ENCODE data around the gene EDAR. TPM values are rescaled to one million over a fixed set of nuclear protein-coding genes. Genes with fewer than 3 reads are reported as not detected.

EDAR gene
- total RNA-seq, 1 donor from 2014 or later: not detected

DNA sequence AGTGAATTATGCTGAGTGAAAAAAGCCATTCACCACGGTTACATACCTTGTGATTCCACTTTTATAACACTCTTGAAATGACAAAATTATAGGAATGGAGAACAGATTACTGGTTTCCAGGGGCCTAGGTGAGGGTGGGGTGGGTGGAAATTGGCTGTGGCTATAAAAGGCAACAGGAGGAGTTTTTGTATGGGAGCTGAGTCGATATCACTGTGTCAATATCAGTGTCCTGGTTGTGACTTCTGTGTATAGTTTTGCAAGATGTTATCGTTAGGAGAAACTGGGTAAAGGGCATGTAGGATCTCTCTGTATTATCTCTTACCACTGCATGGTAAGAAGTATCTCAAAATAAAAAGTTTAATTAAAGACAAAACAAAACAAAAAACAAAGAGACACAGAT, 84.3 kb downstream of the EDAR start:
- Histone ChIP-seq H3K4me2 (ENCODE audit: low read length) (no peak overlapping the region), H3K27me3 (ENCODE audit: insufficient read depth, low read length) (no peaks in the 10 kb centered on the region), H4K20me1 (ENCODE audit: insufficient read depth, low read length) (no peaks in the 10 kb centered on the region), H3K27ac (ENCODE audit: low read depth, low read length) (no peak overlapping the region), H3K4me1 (ENCODE audit: insufficient read depth, low read length) (no peaks in the 10 kb centered on the region), H2AFZ (ENCODE audit: low read depth, low read length) (no peak overlapping the region), H3K36me3 (ENCODE audit: insufficient read depth, low read length) (no peaks in the 10 kb centered on the region), H3K4me3 (ENCODE audit: insufficient read depth, low read depth, low read length) (no peak overlapping the region), H3K9ac (ENCODE audit: low read length) (no peak overlapping the region), H3K9me3 (ENCODE audit: insufficient read depth, low read depth, low read length) (no peaks in the 10 kb centered on the region), H3K79me2 (ENCODE audit: insufficient read depth, low read length) (no peaks in the 10 kb centered on the region)
- H3K27me3 Mint-ChIP-seq (ENCODE audit: low read depth, unreplicated experiment): peaks cover 18% of the 10 kb centered on the region
- H3K4me1 Mint-ChIP-seq (ENCODE audit: low read depth, unreplicated experiment): no peaks in the 10 kb centered on the region
- TF ChIP-seq, protein P1, sequence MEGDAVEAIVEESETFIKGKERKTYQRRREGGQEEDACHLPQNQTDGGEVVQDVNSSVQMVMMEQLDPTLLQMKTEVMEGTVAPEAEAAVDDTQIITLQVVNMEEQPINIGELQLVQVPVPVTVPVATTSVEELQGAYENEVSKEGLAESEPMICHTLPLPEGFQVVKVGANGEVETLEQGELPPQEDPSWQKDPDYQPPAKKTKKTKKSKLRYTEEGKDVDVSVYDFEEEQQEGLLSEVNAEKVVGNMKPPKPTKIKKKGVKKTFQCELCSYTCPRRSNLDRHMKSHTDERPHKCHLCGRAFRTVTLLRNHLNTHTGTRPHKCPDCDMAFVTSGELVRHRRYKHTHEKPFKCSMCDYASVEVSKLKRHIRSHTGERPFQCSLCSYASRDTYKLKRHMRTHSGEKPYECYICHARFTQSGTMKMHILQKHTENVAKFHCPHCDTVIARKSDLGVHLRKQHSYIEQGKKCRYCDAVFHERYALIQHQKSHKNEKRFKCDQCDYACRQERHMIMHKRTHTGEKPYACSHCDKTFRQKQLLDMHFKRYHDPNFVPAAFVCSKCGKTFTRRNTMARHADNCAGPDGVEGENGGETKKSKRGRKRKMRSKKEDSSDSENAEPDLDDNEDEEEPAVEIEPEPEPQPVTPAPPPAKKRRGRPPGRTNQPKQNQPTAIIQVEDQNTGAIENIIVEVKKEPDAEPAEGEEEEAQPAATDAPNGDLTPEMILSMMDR (IDR thresholded peaks at IDR 0.05; ENCODE audit: insufficient read depth, low read depth, low read length): no peak
- TF ChIP-seq EZH2 (IDR thresholded peaks at IDR 0.05; ENCODE audit: insufficient read depth, low read length): no peak
- no peak for DNase-seq (ENCODE audit: low read depth)
- peaks cover 4% of the 10 kb centered on the region for H3K9me3 Mint-ChIP-seq (ENCODE audit: unreplicated experiment)
- FAIRE-seq: no peak
- no peak overlapping the region for H3K4me3 Mint-ChIP-seq (ENCODE audit: unreplicated experiment)
- H3K36me3 Mint-ChIP-seq (ENCODE audit: low read depth, unreplicated experiment): no peaks in the 10 kb centered on the region
- no peak overlapping the region for H3K27ac Mint-ChIP-seq (ENCODE audit: unreplicated experiment)

DNA sequence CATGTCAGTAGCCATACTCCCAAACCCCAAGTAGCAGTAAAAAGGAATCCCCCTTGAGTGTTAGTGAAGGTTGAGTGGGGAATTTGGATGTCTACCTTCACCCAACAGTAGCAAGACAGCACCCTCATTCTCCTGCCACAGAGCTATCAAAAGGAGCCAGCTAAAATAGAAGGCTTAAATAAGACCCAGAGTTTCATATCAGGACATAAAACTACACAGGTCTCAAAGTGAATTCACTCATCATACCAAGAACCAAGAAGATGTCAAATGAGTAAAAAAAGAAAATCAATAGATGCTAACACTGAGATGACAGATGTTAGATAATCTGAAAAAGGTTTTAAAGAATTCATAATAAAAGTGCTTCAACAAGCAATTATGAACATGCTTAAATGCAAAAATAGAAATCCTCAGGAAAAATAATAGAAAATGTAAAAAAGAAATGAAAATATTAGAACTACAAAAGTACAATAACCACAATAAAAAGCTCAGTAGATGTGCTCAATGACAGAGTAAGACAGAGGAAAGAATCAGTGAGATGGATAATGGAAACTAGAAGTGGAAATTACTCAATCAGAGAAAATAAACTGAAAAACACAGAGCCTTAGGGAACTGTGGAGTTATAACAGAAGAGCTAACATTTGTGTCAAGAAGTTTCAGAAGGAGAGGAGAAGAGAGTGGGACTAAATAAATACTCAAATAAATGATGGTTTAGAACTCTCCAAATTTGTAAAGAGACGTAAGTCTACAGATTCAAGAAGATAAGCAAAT, 90.5 kb downstream of the EDAR start:
- Histone ChIP-seq H2AFZ (ENCODE audit: low read depth, low read length) (no peak overlapping the region), H3K27me3 (ENCODE audit: insufficient read depth, low read length) (no peaks in the 10 kb centered on the region), H3K4me2 (ENCODE audit: low read length) (no peak overlapping the region), H3K9ac (ENCODE audit: low read length) (no peak overlapping the region), H3K4me3 (ENCODE audit: insufficient read depth, low read depth, low read length) (no peak overlapping the region), H3K36me3 (ENCODE audit: insufficient read depth, low read length) (no peaks in the 10 kb centered on the region), H3K79me2 (ENCODE audit: insufficient read depth, low read length) (no peaks in the 10 kb centered on the region), H3K27ac (ENCODE audit: low read depth, low read length) (no peak overlapping the region), H3K9me3 (ENCODE audit: insufficient read depth, low read depth, low read length) (peaks cover 5% of the 10 kb centered on the region), H3K4me1 (ENCODE audit: insufficient read depth, low read length) (no peaks in the 10 kb centered on the region), H4K20me1 (ENCODE audit: insufficient read depth, low read length) (no peaks in the 10 kb centered on the region)
- peaks cover 2% of the 10 kb centered on the region for H3K27me3 Mint-ChIP-seq (ENCODE audit: low read depth, unreplicated experiment)
- FAIRE-seq: no peak
- H3K9me3 Mint-ChIP-seq (ENCODE audit: unreplicated experiment): peaks cover 15% of the 10 kb centered on the region
- no peak overlapping the region for H3K27ac Mint-ChIP-seq (ENCODE audit: unreplicated experiment)
- no peaks in the 10 kb centered on the region for H3K36me3 Mint-ChIP-seq (ENCODE audit: low read depth, unreplicated experiment)
- H3K4me3 Mint-ChIP-seq (ENCODE audit: unreplicated experiment): no peak overlapping the region
- DNase-seq (ENCODE audit: low read depth): no peak
- no peaks in the 10 kb centered on the region for H3K4me1 Mint-ChIP-seq (ENCODE audit: low read depth, unreplicated experiment)
- no peak for TF ChIP-seq EZH2 (IDR thresholded peaks at IDR 0.05; ENCODE audit: insufficient read depth, low read length)
- TF ChIP-seq, protein P1 (IDR thresholded peaks at IDR 0.05; ENCODE audit: insufficient read depth, low read depth, low read length): no peak

DNA sequence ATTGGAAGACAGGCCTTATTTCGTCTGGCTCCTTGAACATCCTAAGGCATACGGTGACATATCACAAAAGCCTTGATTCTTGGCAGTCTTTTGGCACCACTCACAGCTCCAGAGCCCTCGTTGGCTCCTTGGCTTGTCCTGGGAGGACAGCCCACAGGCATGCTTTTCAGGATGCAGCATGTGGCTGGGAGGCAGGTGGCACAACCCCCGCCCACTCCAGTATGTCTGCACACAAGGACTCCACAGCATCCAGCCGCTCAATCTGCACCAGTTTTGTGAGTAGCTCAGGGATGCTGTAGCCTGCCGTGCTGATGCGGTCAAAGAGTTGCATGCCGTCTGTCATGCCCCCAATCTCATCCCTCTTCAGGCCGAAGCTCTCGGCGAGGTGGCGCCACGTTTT, 92.3 kb downstream of the EDAR start:
- Histone ChIP-seq H3K4me2 (ENCODE audit: low read length) (no peak overlapping the region), H3K9me3 (ENCODE audit: insufficient read depth, low read depth, low read length) (peaks cover 5% of the 10 kb centered on the region), H3K4me3 (ENCODE audit: insufficient read depth, low read depth, low read length) (no peak overlapping the region), H3K27ac (ENCODE audit: low read depth, low read length) (no peak overlapping the region), H3K4me1 (ENCODE audit: insufficient read depth, low read length) (no peaks in the 10 kb centered on the region), H3K79me2 (ENCODE audit: insufficient read depth, low read length) (no peaks in the 10 kb centered on the region), H3K27me3 (ENCODE audit: insufficient read depth, low read length) (no peaks in the 10 kb centered on the region), H3K9ac (ENCODE audit: low read length) (no peak overlapping the region), H4K20me1 (ENCODE audit: insufficient read depth, low read length) (no peaks in the 10 kb centered on the region), H2AFZ (ENCODE audit: low read depth, low read length) (no peak overlapping the region), H3K36me3 (ENCODE audit: insufficient read depth, low read length) (no peaks in the 10 kb centered on the region)
- Mint-ChIP-seq H3K27ac (ENCODE audit: unreplicated experiment) (no peak overlapping the region), H3K4me1 (ENCODE audit: low read depth, unreplicated experiment) (no peaks in the 10 kb centered on the region), H3K36me3 (ENCODE audit: low read depth, unreplicated experiment) (no peaks in the 10 kb centered on the region), H3K9me3 (ENCODE audit: unreplicated experiment) (peaks cover 10% of the 10 kb centered on the region), H3K27me3 (ENCODE audit: low read depth, unreplicated experiment) (no peaks in the 10 kb centered on the region), H3K4me3 (ENCODE audit: unreplicated experiment) (no peak overlapping the region)
- DNase-seq (ENCODE audit: low read depth) (no peak), FAIRE-seq (no peak)
- TF ChIP-seq EZH2 (IDR thresholded peaks at IDR 0.05; ENCODE audit: insufficient read depth, low read length): no peak
- TF ChIP-seq, protein P1 (IDR thresholded peaks at IDR 0.05; ENCODE audit: insufficient read depth, low read depth, low read length): no peak

Data from astrocyte (in vitro differentiated cells and primary cell).